ENCODE results near the gene KCNJ16.

Gene KCNJ16

GRCh38 chr17:70030371-70030770 lies 44.7 kb upstream of the KCNJ16 start:
- H3K9me2 ChIP-seq (replicated peaks; ENCODE audit: low read depth, low read length), result no peaks in the 10 kb centered on the region
- H3K9me3 ChIP-seq (ENCODE audit: insufficient read depth, low read depth, low read length), result peaks cover 5% of the 10 kb centered on the region
- H3K4me3 ChIP-seq (ENCODE audit: low read length, poor library complexity, severe bottlenecking), result no peak overlapping the region
- H3K27me3 ChIP-seq (ENCODE audit: insufficient read depth, low read length, poor library complexity, severe bottlenecking), result no peaks in the 10 kb centered on the region
- no peaks in the 10 kb centered on the region for H3K79me2 ChIP-seq (ENCODE audit: insufficient read depth, low read length)
- no peaks in the 10 kb centered on the region for H4K20me1 ChIP-seq (ENCODE audit: insufficient read depth, low read length, poor library complexity, severe bottlenecking)
- no peaks in the 10 kb centered on the region for H3K36me3 ChIP-seq (ENCODE audit: insufficient read depth, low read length)
- H3K4me2 ChIP-seq (ENCODE audit: low read depth, low read length, poor library complexity, severe bottlenecking), result no peak overlapping the region
- no peak overlapping the region for H2AFZ ChIP-seq (ENCODE audit: low read length)
- TF ChIP-seq EZH2phosphoT487 (IDR thresholded peaks at IDR 0.05; ENCODE audit: borderline replicate concordance) (no peak), CTCF (conservative IDR thresholded peaks at IDR 0.05; ENCODE audit: low read length) (no peak)
- H3F3A ChIP-seq (ENCODE audit: low read depth), result 0 out of 2 replicates have a peak, but pooled peaks cover 3% of the 10 kb centered on the region
- no peak overlapping the region for H3K9ac ChIP-seq (ENCODE audit: low read depth, low read length, poor library complexity, severe bottlenecking)
- peaks cover 10% of the 10 kb centered on the region for H3K4me1 ChIP-seq (ENCODE audit: insufficient read depth, low read length, poor library complexity, severe bottlenecking)

GRCh38 chr17:70031341-70031740 lies 43.7 kb upstream of the KCNJ16 start:
- H3K4me3 ChIP-seq (ENCODE audit: low read length, poor library complexity, severe bottlenecking), result no peak overlapping the region
- H3K9me3 ChIP-seq (ENCODE audit: insufficient read depth, low read depth, low read length), result peaks cover 5% of the 10 kb centered on the region
- H3K4me1 ChIP-seq (ENCODE audit: insufficient read depth, low read length, poor library complexity, severe bottlenecking), result peaks cover 10% of the 10 kb centered on the region
- no peaks in the 10 kb centered on the region for H4K20me1 ChIP-seq (ENCODE audit: insufficient read depth, low read length, poor library complexity, severe bottlenecking)
- H3K4me2 ChIP-seq (ENCODE audit: low read depth, low read length, poor library complexity, severe bottlenecking), result no peak overlapping the region
- no peaks in the 10 kb centered on the region for H3K36me3 ChIP-seq (ENCODE audit: insufficient read depth, low read length)
- H2AFZ ChIP-seq (ENCODE audit: low read length), result no peak overlapping the region
- H3F3A ChIP-seq (ENCODE audit: low read depth), result 0 out of 2 replicates have a peak, but pooled peaks cover 3% of the 10 kb centered on the region
- H3K27me3 ChIP-seq (ENCODE audit: insufficient read depth, low read length, poor library complexity, severe bottlenecking), result no peaks in the 10 kb centered on the region
- TF ChIP-seq EZH2phosphoT487 (IDR thresholded peaks at IDR 0.05; ENCODE audit: borderline replicate concordance) (no peak), CTCF (conservative IDR thresholded peaks at IDR 0.05; ENCODE audit: low read length) (no peak)
- no peaks in the 10 kb centered on the region for H3K9me2 ChIP-seq (replicated peaks; ENCODE audit: low read depth, low read length)
- H3K79me2 ChIP-seq (ENCODE audit: insufficient read depth, low read length), result no peaks in the 10 kb centered on the region
- H3K9ac ChIP-seq (ENCODE audit: low read depth, low read length, poor library complexity, severe bottlenecking), result no peak overlapping the region

- H3K27me3 ChIP-seq (ENCODE audit: insufficient read depth, low read length, poor library complexity, severe bottlenecking), result no peaks in the 10 kb centered on the region
- H2AFZ ChIP-seq (ENCODE audit: low read length), result no peak overlapping the region
- no peaks in the 10 kb centered on the region for H3K36me3 ChIP-seq (ENCODE audit: insufficient read depth, low read length)
- peaks cover 5% of the 10 kb centered on the region for H3K9me3 ChIP-seq (ENCODE audit: insufficient read depth, low read depth, low read length)
- no peak overlapping the region for H3K4me3 ChIP-seq (ENCODE audit: low read length, poor library complexity, severe bottlenecking)
- TF ChIP-seq EZH2phosphoT487 (IDR thresholded peaks at IDR 0.05; ENCODE audit: borderline replicate concordance), result no peak
- 0 out of 2 replicates have a peak, but pooled peaks cover 3% of the 10 kb centered on the region for H3F3A ChIP-seq (ENCODE audit: low read depth)
- no peaks in the 10 kb centered on the region for H4K20me1 ChIP-seq (ENCODE audit: insufficient read depth, low read length, poor library complexity, severe bottlenecking)
- no peaks in the 10 kb centered on the region for H3K9me2 ChIP-seq (replicated peaks; ENCODE audit: low read depth, low read length)
- H3K79me2 ChIP-seq (ENCODE audit: insufficient read depth, low read length), result no peaks in the 10 kb centered on the region
- peaks cover 10% of the 10 kb centered on the region for H3K4me1 ChIP-seq (ENCODE audit: insufficient read depth, low read length, poor library complexity, severe bottlenecking)
- no peak overlapping the region for H3K4me2 ChIP-seq (ENCODE audit: low read depth, low read length, poor library complexity, severe bottlenecking)
- no peak overlapping the region for H3K9ac ChIP-seq (ENCODE audit: low read depth, low read length, poor library complexity, severe bottlenecking)
Observed at GRCh38 chr17:70033165-70033564, 41.9 kb upstream of the KCNJ16 start.

GRCh38 chr17:70034158-70034557 lies 40.9 kb upstream of the KCNJ16 start:
- Histone ChIP-seq H3K9me3 (ENCODE audit: insufficient read depth, low read depth, low read length) (peaks cover 5% of the 10 kb centered on the region), H2AFZ (ENCODE audit: low read length) (0 out of 2 replicates have a peak overlapping the region, but pooled peaks have one; percentile 3), H3F3A (ENCODE audit: low read depth) (0 out of 2 replicates have a peak, but pooled peaks cover 3% of the 10 kb centered on the region), H3K4me1 (ENCODE audit: insufficient read depth, low read length, poor library complexity, severe bottlenecking) (peaks cover 10% of the 10 kb centered on the region), H3K9me2 (replicated peaks; ENCODE audit: low read depth, low read length) (no peaks in the 10 kb centered on the region), H3K36me3 (ENCODE audit: insufficient read depth, low read length) (no peaks in the 10 kb centered on the region), H4K20me1 (ENCODE audit: insufficient read depth, low read length, poor library complexity, severe bottlenecking) (no peaks in the 10 kb centered on the region), H3K79me2 (ENCODE audit: insufficient read depth, low read length) (no peaks in the 10 kb centered on the region), H3K4me3 (ENCODE audit: low read length, poor library complexity, severe bottlenecking) (no peak overlapping the region), H3K4me2 (ENCODE audit: low read depth, low read length, poor library complexity, severe bottlenecking) (peak overlapping the region; percentile 40), H3K27me3 (ENCODE audit: insufficient read depth, low read length, poor library complexity, severe bottlenecking) (no peaks in the 10 kb centered on the region), H3K9ac (ENCODE audit: low read depth, low read length, poor library complexity, severe bottlenecking) (no peak overlapping the region)
- TF ChIP-seq EZH2phosphoT487 (IDR thresholded peaks at IDR 0.05; ENCODE audit: borderline replicate concordance), result no peak
- no peak for TF ChIP-seq CTCF (conservative IDR thresholded peaks at IDR 0.05; ENCODE audit: low read length)

Measured in Loucy (cell line).